ENCODE data around the gene CDX1.
A peak's percentile ranks its signal among the peaks of the same experiment; 100 is the strongest.

The CDX1 gene

DNA sequence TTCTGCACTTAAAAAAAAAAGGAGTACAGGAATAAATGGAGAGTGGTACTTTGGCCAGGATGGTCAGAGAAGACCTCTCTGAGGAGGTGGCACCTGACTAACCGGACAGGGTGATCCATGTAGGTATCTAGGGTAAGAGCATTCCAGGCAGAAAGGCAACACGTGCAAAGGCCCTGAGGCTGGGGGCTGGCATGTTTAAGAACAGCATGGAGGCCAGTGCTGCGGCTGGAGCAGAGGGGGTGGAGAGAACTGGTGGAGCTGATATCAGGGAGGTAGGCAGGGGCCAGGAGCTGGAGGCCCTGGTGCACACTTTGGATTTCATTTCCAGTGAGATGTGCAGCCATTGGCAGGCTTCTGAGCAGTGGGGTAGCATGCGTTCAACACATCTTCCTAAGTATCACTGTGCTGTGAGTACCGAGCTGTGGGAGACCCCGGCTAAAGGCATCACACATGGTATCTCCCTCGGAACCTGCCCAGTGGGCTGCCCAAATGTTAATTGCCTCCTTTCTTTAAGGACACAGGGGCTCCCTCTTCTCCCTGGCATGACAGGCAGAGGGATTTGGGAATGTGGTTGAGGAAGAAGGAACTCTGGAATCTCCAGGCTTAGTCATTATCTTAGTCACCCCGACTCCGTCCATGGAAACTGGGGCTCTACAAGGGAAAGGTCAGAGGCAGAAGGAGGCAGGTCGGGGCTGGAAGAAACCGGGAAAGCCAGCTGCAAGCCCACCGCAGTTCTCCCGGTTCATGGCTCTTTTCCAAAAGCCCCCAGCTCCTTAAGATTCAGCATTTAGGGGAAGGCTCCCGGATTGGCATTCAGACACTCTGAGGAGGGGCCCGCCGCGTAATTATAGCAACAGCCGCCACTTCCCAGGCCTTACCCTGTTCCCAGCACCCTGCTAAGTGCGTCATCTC, 41.9 kb downstream of the CDX1 start:
- DNase-seq (ENCODE audit: low read depth), result no peak

DNA sequence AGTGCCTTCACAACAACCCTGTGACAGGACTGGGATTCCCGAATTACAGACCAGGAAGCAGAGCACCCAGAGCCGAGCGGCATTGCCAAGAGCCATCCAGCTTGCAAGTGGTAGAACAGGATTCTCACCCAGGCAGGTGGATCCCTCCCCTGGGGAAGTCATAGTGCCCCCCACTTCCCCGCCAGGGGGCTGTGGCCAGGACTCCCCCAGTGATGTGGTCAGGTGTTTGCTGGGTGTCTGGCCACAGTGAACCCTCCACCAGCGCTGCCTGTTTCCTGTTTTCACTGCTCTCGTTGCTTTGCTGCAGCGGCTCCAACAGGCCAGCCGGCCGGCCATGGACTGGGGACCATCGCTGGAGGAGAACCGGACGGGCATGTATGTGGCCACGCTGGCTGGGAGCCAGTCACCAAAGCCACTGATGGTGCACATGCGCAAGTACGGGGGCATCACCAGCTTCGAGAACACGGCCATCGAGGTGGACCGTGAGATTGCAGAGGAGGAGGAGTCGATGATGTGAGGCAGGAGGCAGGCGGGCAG, 42.6 kb downstream of the CDX1 start:
- no peak for DNase-seq (ENCODE audit: low read depth)

DNA sequence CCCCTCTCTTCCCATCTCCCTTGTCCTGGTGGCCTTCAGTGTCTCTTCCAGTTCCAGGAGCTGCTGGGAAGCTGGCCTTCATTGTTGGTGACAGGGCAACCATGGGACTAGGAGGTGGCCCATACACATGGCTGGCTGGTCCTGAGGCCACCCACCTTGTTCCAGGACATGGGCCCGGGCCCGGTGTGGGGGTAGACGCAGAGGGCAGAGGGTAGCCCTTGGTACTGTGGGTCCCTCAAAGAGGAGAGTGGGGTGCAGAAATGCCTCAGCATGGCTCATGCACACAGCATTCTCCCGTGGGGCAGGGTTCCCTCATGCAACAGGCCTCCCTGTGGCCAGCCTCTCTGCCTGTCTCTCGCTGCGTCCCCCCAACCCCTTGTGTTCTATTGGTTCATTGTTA, 44.1 kb downstream of the CDX1 start:
- DNase-seq (ENCODE audit: low read depth), result no peak

DNA sequence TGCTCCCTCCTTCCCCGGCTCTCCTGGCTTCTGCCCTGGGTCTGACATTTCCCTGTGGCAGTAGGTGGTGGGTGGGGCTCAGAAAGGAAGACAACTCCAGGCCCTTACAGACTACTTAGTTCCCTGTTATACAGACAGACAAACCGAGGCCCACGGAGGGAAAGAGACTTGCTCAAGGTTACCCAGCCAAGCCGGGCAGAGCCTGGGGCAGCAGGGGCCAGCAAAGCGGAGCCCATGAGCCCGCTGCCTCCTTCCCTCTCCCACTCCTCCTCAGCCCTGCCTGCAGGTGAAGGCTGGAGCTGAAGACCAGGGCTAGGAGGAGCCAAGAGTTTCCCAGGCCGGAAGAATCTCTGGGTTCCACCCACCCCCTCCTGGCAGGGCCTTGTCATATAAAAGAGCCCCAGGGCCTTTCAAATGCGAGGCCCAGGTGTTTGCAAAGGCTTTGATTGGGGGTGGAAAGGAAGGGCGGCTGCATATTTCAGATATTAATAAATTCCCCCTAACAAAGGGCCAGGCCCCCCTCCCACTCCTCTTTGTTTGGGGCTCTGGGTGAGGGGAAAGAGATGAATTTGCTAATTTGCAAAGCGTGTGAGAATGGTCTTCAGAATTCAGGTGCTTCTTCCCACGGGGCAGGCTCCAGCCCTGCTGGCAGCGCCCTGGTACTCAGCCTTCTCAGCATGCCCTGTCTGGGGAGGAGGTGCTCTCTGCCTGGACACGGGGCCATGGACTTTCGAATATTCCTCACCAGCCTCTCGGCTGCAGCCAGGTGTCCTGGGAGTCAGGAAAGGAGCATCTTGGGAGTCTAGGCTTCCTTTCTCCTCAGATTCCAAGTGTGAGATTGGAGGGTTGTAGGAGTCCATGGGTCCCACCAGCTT, 44.8 kb downstream of the CDX1 start:
- no peak for DNase-seq (ENCODE audit: low read depth)

DNA sequence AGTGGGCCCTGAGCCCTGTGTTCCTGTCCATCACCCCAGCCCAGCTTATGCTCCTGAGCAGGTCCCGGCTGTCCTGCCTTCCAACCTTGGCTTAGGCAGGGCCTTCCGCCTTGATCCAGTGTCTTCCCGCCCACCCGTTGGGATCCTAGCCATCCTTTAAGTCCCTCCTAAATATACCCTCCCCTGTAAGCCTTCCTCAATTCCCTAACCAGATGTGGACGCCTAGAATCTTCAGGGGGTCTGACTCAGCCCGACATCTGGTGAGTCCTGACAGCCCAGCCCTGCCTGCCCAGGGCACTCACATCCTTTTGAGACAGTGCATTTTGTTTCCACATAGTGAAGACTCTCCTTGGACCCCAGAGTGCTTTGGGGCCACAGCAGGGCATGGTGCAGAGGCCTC, 47.0 kb downstream of the CDX1 start:
- peak; percentile 69 for DNase-seq (ENCODE audit: low read depth)

DNA sequence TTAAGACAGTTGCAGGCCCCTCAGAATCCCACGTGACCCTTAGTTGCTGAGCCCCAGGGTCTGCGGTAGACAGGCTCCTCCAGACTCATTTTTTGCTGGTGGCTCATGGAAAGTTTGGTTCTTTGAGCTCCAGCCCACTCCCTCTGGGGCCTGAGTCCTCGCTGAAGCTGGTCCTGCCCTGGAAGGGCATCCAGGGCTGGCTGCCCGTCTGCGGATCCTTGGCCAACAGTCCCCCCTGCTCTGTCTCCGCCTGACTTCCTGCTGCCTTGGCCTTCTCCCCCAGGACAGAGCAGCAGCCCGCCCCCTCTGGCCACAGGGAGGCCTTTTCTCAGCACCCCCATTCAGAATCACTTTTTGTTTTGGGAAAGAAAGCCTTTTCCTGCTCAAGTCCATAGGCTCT, 47.7 kb downstream of the CDX1 start:
- peak; percentile 40 for DNase-seq (ENCODE audit: low read depth)

DNA sequence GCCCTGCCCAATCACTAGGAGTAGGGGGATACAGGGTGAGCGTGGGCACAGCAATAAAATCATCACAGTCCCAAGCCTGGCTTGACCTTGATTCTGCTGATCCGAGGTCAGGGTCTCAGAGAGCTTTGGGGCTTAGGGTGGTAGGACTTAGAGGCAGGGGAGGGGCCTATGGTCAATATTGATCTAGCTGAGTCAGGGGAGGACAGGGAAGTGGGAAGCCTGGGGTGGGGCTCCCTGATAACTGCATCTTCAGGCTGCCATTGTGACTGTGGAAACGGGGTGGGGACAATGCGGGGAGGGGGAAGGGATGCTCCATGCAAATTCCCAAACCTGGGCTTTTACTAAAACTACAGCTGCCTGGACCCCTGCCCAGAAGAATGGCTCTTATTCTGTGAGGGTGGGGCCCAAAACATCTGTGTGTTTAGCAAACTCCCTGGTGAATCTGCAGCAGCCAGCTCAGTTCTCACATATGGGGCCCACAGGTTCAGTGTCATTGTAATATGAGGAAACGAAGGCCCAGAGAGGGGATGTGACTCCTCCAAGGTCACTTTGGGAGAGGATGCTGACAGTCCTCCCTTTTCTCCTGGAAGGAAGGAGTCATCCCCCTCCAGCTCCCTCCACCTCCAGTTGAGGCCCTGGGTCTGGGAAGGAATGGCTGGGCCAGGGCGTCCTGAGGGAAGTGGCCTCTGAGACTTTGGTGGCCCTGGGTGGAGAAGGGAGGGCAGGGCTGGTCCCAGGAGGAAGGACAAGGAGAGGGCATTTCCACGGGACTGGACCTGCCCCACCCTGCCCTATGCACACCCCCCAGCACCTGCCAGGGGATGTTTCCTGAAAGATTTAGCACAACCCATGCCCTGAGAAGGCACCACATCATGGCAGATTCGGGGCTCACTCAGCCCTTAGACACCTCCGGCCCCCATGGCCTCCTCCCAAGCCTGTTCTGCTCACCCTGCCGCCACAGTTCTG, 49.7 kb downstream of the CDX1 start:
- no peak for DNase-seq (ENCODE audit: low read depth)

DNA sequence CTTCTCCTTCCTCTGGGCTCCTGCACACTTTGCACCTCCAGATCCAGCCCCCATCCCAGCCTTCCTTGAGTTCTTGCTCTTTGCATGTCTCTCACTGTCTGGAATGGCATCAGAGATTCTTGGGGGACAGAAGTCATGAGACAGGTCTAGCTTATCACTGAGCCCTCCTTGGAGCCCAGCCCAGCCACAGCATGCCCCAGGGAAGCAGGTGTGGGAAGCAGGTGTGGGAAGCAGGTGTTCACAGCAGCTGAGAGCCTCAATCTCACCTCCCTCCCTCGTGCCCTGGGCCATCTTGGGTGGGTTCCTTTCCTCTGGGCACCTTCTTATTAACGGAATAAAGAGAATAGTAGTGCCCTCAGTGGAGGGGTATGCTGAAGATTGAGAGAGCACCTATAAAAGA, 50.5 kb downstream of the CDX1 start:
- DNase-seq (ENCODE audit: low read depth), result no peak

DNA sequence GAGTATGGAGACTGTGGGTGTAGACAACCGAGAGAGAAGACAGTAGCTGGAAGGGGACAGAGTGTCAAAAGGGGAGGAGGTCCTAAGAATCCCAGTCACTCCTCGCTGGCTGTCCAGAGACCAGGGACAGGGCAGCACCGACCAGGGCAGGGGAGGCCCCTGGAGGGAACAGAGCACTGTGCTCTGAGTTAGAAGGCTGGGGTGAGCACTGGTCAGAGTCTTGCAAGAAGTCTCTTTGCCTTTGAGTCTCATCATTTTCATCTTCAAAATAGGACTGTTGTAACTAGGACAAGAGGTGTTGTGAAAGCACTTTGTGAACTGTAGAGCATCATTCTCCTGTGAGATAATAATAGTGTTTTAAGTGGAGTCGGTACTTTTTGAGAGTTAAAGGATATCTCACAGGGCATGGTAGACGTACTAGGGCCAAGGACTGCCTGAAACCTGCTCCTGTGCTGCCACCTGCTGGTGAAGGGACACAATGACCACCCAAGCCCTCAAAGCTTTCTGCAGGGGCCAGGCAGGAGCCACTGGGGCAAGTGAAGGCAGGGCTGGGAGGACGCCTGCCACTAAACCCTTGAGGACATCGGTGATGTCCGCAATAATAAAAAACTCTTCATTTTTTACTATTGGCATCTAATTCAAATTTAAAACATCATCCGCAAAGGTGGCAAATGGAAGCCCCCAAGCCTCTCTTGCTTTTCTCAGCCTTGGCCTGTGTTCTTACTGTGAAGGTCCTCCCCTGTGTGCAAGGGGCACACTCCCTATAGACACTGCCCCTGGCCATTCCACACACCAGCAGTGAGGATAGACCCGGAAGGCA, 51.5 kb downstream of the CDX1 start:
- DNase-seq (ENCODE audit: low read depth), result peak; percentile 81

DNA sequence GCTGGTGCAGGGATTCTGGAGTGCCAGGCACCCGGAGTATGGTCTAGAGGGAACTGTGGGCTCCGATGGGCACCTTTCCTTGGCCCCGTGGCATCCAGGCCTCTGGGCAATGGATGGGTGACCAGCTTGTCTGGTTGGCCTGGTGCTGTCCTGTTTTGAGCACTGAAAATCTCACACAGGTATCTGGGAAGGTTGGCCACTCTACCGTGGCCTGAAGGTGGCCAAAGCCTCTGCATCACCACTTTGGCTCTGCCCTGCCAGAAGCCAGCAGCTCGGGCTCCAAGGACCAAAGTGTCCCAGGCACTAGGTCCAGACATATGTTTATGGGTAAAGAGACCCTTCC, 52.1 kb downstream of the CDX1 start:
- DNase-seq (ENCODE audit: low read depth), result no peak

DNA sequence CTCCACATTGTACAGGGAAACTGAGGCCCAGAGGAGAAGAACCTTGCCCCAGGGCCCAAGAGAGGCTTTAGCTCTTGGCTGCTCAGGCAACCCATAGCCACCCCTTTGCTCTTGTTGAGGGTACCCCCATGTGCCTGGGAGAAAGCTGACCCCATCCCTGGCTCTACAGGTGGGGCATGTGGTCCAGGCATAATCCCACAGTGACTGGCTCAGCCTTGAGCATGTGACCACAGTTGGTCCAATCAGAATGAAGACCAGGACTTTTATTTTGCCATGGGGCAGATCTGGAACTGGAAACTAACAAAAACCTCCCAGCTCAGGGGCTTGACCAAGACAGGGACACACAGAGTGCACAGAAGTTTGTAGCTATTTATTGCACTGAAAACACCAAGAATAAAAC, 52.6 kb downstream of the CDX1 start:
- DNase-seq (ENCODE audit: low read depth), result no peak

DNA sequence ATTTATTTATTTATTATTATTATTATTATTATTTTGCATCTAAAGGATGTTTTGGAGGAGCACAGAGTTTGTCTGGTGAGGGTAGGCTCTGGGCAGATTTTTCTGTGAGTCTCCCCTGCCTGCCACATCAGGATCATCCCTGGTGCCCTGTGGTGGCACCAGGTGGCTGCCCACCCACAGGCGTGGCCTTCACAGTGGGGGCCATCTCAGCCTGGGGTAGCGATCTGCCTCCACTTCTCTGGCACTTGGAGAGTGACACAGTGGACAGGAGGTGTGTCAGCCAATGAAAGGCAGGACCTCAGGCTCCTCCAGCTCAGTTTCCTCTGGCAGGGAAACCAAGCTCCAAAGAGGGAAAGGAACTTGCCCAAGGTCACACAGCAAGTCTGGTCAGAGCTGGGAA, 53.3 kb downstream of the CDX1 start:
- no peak for DNase-seq (ENCODE audit: low read depth)

DNA sequence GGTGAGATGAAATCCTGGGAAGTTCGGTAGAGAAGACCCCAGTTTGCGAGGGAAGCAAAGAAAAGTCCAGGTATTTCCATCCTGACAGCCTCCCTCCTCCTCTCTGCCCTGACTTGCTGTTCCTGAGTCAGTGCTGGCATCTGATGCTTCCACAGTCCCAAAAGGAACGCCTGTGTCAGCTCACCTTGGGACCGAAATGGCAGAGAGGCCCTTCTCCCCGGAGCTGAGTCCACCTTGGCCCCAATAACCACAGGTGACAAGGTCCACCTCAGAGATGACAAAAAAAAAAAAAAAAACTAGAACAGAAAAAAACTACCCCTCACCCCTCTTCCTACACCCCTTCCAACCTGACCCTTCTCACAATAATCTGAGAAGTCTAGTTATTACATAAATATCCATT, 54.9 kb downstream of the CDX1 start:
- no peak for DNase-seq (ENCODE audit: low read depth)

DNA sequence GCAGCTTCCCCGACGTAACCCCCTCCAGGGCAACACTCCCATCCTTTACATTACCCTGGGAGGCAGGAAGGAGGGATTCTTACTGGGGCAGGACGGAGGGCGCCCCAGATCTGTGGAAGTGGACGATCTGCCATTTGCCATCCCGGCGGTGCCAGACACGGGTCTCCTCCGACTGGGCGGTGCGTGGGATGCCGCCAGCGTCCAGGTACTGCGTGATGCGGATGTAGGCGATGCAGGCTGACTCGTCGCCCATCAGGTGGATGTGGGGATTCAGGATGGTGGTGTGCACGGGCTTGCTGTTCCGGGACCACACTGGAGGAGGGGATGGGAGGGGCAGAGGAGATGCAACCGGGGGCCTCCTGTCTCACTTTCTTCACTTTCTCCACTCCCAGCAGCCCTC, 56.3 kb downstream of the CDX1 start:
- no peak for DNase-seq (ENCODE audit: low read depth)

DNA sequence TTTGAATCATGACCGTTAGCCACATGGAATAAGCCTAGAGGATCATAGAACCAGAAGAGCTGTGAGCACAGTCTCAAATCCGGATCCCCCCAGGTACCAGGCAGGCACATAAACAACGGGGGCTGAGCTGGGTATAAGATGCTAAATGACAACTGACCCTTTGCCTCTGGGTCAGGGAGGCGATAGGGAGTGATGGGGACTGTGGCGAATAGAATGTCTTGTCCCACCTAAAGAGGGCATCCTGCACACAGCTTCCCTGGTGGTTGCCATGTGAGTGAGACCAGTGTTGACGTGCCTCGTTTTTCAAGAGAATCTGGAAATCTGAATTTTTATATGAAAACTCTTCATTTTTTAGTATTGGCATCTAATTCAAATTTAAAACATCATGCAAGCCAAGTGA, 56.9 kb downstream of the CDX1 start:
- DNase-seq (ENCODE audit: low read depth), result no peak

DNA sequence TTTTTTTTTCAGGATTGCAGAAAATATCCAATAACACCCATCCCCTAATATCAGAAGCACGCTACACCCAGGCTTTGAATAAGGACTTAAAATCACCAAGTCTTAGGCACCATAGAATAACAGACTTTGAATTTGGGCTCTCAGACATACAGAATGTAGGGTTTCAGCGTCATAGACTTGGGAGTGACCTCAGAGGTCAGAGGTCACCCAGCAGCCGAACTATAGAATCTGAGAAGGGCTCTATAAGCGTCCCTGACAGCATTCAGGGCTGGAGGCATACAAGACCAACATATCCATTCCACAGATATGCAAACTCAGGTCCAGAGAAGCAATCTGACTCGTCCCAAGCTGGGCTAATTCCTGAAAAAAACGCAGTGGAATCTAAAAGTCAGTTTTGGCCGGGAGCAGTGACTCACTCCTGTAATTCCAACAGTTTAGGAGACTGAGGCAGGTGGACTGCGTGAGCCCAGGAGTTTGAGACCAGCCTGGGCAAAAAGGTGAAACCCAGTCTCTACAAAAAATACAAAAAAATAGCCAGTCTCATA, 58.0 kb downstream of the CDX1 start:
- no peak for DNase-seq (ENCODE audit: low read depth)

DNA sequence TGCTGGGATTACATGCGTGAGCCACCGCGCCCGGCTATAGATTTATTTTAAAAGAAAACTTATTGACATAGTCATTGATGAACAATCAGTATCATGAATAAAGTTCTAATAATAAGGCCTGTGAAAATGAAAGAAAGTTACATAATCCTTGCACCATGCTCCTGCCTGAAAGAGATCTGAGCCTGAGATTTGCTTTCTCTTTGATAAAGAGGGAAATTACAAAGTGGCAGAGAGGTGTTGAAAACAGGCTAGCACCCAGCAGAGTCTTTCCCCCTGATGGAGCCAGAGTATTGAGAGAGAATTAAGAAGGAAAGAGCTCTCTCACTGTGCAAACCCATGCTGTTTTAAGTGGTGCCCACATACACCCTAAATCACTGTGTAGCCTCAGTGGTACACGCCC, 60.5 kb downstream of the CDX1 start:
- DNase-seq (ENCODE audit: low read depth), result no peak

DNA sequence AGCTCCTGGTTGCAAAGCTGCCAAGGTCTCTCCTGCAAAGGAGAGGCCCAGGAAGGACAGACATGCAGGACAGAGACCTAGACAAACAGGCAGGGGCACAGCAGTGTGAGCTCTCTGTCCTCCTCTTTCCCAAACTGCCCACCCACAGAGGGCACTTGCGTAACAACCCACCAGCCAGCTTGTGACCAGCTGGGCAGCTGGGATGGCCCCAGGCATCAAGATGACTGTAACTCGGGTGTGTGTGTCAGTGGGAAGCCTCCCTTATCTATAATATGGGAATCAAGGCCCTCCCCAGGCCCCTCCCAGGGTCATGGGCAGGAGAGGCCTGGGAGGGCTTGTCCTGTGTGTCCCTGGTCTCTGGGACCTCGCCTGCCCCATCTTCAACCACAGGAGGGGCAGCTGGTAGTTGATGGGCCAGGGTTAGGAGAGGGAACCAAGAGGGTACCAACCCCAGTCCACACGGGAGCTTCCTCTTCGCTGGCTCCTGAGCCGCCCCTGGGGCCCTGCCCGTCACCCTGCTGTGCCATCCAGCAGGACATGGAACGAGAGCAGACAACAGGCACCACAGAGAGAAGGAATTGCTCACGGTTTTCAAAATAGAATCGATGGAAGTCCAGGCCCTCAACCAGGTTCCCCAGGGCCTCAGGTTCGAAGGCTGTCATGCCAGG, 61.2 kb downstream of the CDX1 start:
- DNase-seq (ENCODE audit: low read depth), result no peak

DNA sequence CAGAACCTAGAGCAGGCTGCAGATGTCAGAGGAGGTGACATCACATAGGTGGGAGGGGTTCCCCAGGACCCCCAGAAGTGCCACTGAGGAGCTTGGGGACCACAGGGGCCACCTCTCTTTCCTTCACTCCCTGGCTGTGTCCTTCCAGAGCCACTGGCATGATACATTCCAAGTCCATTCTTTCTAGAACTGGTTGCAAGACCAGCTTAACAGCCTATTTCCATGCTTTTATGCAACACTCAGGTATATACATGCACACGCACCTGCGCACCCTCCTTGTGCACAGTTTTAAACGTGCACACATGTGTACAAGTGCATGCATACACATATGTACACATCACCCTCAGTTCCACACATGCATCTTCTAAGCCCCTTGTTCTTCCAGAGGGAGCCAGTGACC, 63.0 kb downstream of the CDX1 start:
- DNase-seq (ENCODE audit: low read depth), result no peak

DNA sequence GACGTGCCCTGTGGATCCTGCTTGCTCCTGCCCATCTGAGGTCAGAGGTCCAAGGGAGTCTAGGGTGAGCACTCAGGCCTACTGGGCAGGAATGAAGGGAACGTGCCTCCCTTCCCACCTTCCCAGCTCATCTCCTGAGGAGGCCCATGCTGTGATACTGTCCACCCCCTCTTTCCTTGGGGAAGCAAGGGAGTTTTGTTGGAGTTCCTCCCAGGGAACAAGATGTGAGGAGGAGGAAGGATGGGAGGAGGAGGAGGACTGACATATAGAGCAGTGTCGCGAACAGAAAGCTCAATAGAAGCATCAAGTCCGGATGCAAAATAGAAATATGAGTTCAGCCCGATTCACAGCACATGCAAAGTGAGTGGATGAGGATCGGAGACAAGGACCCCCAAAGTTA, 64.3 kb downstream of the CDX1 start:
- DNase-seq (ENCODE audit: low read depth), result no peak
